IPS DF 4.7 (cell line): ENCODE measurements around the gene CTSZ.
"Not testable (repeated sequence)": the region's sequence is repeated elsewhere in the genome, so short reads cannot be mapped to it uniquely, and the experiment has no call there.

ENCODE experiments used
- DNase-seq: peaks from one replicate; pipeline ENCODE4 v3.0.0-alpha.2; 2013; ENCODE audit warnings: low spot score; ENCODE audit errors: extremely low read depth

Gene CTSZ

GRCh38 chr20:59000326-59000725, 6.7 kb downstream of the CTSZ start:
- DNase-seq, result no peak

DNA sequence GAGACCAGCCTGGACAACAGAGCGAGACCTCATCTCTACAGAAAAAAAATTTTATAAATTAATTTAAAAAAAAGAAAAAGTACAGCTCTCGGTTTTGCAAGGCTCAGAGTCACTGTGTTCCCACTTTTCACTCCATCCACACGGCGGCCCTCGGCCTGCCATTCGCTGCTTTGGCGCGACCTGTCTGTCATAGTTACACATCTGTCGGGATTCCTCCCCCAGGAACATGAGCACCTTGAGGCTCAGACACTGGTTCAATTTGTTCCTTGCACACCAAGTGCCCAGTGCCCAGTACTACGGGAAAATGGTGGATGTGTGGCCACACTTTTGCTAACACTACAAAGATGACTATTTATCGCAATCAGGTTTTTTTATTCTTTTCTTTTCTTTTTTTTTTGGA, 8.4 kb downstream of the CTSZ start:
- DNase-seq, result no peak

DNA sequence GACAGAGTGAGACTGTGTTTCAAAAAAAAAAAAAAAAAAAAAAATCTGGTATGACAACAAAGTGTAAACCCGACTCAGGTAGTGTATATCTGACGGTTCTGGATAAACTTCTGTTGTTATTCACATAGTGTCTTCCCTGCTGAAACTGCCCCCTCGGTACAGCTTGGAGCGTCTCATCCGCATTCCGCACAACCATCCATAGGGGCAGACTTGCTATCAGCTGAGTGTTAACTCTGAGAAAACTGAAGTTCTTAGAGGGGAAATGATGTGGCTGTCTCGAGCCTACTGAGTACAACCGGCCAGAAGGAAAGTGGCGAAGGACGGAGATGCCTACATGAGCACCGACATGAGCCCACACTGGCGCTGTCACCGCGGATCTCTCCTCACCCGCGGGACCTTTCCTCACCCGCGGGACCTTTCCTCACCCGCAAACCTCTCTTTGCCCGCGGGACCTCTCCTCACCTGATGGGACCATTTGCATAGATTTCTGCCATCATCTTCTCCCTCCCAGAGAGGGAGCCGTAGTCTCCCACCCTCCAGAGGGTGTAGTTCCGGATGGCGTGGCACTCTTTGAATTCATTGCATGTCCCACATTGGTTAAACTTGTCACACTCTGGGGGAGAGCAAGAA, 9.8 kb downstream of the CTSZ start:
- DNase-seq, result no peak

- DNase-seq, result no peak
Observed at GRCh38 chr20:58996226-58996611, 10.8 kb downstream of the CTSZ start.

GRCh38 chr20:58995461-58996225, 11.4 kb downstream of the CTSZ start:
- no peak for DNase-seq

- no peak for DNase-seq
Observed at GRCh38 chr20:58994390-58995159, 12.5 kb downstream of the CTSZ start.

DNA sequence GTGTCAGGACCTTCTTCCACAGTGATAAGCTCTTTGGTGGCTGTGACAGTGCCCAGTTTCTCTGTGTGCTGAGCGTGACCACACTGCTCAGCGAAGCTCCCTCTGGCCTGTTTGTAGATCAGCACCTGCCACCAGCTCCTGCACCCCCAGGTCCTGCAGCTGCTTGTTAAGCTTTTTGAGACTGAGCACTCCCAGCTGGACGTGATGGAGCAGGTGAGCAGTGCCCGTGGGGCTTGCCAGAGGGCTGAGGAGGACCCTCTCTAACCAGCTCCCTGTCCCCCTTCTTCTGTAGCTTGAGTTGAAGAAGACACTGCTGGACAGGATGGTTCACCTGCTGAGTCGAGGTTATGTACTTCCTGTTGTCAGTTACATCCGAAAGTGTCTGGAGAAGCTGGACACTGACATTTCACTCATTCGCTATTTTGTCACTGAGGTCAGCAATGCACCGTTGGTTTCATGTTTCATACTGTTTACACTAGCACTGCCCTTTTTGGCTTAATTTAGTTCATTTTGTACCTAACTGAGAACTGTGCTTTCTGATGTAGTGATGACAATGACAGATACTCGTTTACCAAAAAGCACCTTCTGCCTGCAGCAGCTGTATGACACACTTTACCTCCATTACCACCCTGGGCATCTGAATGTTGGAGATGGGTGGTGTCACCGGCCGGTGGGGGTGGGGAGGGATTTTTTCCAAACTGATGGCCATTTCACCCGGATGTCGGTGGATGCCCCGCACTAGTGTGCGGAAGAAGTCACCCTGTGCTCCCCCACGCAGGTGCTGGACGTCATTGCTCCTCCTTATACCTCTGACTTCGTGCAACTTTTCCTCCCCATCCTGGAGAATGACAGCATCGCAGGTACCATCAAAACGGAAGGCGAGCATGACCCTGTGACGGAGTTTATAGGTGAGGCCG, 13.5 kb downstream of the CTSZ start:
- DNase-seq, result no peak

DNA sequence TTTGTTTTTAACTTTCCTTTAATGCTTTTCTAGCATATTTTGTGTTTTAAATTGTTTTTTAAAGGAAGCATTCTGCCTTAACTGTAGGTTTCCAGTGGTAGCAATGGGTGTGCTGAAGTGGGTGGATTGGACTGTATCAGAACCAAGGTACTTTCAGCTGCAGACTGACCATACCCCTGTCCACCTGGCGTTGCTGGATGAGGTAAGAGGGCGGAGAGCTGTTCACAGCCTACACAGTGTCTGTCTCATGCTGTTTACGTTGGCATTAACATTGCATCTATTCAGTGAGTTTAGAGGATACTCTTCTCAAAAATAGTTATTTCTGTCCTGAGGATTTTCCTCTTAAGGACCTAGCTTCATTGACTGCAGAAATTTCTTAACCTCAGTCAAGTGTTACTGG, 14.1 kb downstream of the CTSZ start:
- no peak for DNase-seq

GRCh38 chr20:58991715-58992114, 15.3 kb downstream of the CTSZ start:
- DNase-seq, result no peak

- DNase-seq, result no peak
Observed at GRCh38 chr20:58990651-58991445, 16.2 kb downstream of the CTSZ start.

GRCh38 chr20:58989196-58989595, 17.9 kb downstream of the CTSZ start:
- no peak for DNase-seq

- no peak for DNase-seq
Observed at GRCh38 chr20:58988565-58988882, 18.5 kb downstream of the CTSZ start.

DNA sequence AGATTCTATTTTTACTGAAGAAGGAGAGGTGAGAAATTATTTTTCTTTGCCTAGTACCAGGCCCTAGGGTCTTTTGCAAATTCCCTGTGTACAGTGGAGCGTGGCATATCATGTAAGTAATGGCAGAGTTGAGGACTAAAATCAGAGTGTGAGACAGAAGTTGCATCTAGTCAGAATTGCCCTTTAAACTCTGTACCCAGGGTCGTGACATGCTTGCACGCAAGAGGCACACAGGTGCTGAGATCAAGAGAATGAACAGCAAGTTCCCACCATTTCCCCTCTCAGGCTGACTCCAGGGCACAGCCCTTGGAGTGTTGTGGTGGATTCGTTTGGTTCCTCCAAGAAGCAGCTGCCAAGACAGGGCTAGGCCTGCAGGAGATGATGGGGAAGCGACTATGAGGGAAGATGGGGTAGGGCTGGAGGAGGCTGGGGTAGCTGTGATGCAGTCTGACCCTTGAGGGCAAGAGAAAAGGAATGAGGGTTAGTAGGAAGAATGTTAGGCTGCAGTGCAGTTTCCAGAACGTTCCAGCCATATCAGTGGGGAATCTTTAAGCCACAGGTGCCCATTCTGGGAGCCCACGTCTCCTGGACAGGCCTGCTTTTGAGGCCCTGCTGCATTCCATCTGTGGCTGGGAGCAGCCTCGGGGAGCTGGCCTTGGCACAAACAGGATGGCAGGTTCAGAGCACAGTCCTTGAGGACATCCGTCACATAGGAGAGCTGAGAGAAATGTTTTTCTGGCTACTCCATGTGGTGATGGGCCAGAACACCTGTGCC, 19.1 kb downstream of the CTSZ start:
- DNase-seq, result no peak

GRCh38 chr20:58986968-58987517, 20.0 kb downstream of the CTSZ start:
- DNase-seq, result no peak

- DNase-seq, result no peak
Observed at GRCh38 chr20:58986286-58986967, 20.6 kb downstream of the CTSZ start.

DNA sequence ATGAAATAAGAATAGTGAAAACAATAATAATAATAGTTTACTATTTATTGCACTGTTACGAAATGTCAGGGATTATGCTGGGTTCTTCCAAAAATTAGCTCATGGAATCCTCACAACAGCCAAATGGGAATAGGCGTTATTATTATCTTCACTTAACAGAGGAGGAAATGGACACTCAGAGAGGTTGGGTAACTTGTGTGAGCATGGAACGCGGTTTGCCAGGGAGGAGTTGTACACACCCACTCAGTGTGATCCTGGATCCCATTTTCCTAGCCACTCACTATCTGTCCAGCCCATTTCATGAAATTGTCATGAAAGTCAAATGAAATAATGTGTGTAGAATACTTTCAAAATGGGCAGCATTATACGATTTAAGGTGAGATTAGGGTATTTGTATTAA, 21.4 kb downstream of the CTSZ start:
- no peak for DNase-seq

GRCh38 chr20:58984691-58985090, 22.4 kb downstream of the CTSZ start:
- no peak for DNase-seq

DNA sequence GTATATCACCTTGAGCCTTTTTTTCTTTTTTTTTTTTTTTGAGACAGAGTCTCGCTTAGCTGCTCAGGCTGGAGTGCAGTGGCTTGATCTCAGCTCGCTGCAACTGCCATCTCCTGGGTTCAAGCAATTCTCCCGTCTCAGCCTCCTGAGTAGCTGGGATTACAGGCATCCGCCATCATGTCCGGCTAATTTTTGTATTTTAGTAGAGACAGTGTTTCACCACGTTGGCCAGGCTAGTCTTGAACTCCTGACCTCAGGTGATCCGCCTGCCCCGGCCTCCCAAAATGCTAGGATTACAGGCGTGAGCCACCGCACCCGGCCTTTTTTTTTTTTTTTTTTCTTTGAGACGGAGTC, 24.0 kb downstream of the CTSZ start:
- not testable (repeated sequence) for DNase-seq
